Fibroblast of skin of back (primary cell): ENCODE measurements around the gene XPA.
A peak's percentile ranks its signal among the peaks of the same experiment; 100 is the strongest.

ENCODE experiments used
- DNase-seq: peaks from one replicate; pipeline ENCODE4 v3.0.0-alpha.2; 2013

The XPA gene

DNA sequence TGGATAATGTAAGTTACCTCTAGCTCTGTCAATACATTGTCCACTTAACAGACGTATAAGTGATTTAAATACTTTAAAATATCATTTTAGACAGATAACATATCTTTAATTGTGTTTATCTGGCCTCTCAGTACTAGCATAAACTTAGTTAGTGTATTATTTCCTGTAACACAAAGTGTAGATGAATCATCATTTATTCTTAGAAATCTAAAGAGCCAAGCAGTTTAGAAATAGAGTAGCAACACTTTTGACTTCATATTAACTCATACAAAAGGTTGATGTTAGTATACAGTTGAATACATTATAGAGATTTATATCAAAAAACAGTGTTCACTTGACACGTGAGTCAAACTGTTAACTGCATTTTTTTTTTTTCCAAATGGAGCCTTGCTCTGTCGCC, 45.5 kb downstream of the XPA start:
- DNase-seq = no peak

DNA sequence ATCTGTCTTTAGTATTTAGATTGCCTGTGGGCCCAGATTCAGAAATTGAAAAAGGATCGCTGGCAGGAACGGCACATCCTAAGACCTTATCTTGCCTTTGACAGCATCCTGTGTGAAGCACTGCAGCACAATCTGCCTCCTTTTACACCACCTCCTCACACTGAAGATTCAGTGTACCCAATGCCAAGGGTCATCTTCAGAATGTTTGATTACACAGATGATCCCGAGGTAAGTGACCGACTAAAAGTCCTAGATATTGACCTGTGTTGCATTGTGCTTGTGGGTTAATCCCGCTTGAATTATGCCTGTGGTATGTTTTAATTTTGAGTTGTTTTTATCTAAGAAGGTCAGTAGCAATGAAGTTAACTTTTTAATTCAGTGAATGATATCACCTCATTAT, 49.1 kb downstream of the XPA start:
- DNase-seq = no peak

DNA sequence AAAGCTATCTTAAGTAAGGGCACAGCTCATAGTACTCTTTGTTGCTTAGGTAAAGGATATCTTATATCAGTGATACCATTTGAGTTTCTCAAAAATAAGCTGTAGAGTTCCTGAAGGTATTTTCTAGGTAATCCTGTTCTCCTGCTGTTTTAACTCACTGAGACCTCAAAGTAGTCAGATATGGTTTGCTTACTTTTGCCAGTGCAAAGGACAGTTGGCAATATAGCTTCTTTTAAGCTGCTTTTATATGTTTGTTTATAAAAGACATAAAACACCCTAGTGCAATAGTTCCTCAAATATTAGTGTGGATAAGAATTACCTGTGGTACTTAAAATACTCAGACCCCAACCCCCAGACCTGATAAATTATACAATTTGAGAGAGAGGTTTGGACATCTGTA, 51.4 kb downstream of the XPA start:
- no peak for DNase-seq

- no peak for DNase-seq
Measured at GRCh38 chr9:97640325-97640724, 56.8 kb downstream of the XPA start.

- DNase-seq = no peak
Measured at GRCh38 chr9:97638666-97639065, 58.5 kb downstream of the XPA start.

DNA sequence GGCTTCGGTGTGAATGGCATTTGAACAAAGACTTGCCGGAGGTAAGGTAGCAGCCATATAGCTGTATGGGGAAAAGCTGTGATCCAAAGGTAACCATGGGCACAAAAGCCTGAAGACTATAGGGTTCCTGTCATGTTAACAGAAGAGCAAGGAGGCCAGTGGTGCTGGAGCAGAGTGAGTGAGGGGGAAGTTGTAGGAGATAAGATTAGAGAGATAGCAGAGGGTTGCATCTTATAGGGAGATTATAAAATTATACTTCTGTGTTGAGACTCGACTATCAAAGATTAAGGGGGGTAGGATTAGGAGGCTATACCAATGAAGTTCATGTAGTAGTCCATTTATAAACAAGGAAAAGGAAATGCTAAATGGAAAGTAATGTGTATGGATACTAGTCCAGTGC, 60.2 kb downstream of the XPA start:
- DNase-seq = no peak

GRCh38 chr9:97635026-97635425, 62.1 kb downstream of the XPA start:
- DNase-seq = no peak

- DNase-seq = no peak
Measured at GRCh38 chr9:97633859-97634490, 63.2 kb downstream of the XPA start.

DNA sequence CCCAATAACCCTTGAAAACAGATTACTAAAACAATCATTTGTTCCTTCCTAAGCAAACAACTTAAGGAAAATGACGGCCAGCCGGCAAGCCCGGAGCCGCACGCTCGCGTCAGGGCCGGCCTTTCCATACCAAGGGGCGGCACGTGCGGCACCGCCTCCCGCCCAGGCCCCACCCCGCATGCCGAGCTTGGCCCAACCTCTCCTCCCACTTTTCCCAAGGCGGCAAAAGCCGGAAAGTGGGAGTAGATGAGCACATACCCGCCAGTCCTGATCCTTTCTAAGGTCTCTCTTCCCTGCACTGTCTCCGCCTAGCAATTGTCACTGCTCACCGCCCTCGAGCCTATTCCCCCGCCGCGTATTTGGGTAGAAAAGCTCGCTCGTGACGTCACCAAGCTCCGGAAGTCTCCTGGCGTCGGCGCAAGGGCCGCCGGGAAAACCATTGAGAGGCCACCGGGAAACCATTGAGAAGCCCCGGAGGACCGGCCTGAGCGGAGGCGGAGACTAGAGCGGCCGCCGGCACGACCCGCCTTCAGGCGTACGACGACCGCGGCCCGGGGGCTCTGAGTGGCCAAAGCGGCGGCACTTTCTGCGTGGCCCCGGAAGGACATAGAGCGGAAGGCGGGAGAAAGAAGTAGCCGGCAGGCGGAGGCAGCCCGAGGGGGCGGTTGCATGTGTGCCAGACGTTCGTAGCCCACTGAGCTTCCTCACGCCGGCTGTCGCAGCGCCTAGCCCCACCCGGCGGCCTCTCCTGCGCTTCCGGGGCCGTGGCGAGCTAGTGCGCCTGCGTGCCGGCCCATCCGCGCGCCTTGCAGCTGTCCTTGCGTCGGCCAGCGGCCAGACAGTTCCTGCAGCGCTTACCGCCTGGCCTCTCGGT, 63.9 kb downstream of the XPA start, which contains the start of the genes NCBP1 and TSTD2:
TSS of gene NCBP1 (plus strand) at position 837 of the 874 bp plus-strand sequence. CDS start 61 bp downstream, outside the sequence.
TSS of gene TSTD2 (minus strand) at position 384 of the 874 bp plus-strand sequence. CDS start 5,806 bp downstream, outside the sequence.
- DNase-seq = peak; percentile 99

- DNase-seq = peak; percentile 79
Measured at GRCh38 chr9:97632248-97632984, 64.7 kb downstream of the XPA start.

DNA sequence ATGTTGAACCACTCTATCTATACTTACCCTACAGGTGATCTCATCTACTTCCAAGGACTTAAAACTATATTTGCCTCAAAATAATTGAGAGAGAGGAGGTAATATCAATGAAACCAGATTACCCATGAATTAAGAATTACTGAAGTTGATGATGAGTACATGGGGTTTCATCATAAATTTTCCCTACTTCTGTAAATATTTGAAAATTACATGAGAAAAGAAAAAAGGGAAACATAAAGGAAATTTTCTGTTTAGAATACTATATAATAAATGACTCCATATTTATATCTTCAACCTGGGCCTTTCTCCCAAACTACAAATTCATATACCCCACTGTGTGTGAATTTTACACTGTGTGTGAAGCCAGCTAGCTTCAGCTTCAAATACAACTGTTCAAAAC, 66.5 kb downstream of the XPA start:
- DNase-seq = no peak

- DNase-seq = no peak
Measured at GRCh38 chr9:97629156-97629555, 68.0 kb downstream of the XPA start.

DNA sequence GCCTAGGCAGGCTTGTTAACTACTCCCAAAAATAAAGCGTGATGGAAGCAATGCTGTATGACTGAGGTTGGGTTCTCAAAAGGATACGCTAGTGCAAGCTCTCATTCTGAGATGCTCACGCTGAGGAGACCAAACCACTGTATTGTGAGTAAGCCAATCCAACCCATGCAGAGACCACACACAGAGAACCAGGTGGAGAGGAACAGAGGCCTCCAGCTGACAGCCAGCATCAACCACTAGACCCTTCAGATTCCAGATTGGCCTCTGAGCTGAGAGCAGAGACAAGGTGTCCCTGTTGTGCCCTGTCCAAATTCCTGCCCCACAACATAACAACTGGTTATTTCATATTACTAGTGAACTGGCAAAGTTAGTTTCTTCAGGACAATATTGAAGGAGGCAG, 68.5 kb downstream of the XPA start:
- no peak for DNase-seq

- no peak for DNase-seq
Measured at GRCh38 chr9:97627624-97628023, 69.5 kb downstream of the XPA start.

GRCh38 chr9:97625620-97626019, 71.5 kb downstream of the XPA start:
- no peak for DNase-seq
